IPS-NIHi7 (cell line): ENCODE results near the gene KAT6B.
"Not testable (repeated sequence)": the region's sequence is repeated elsewhere in the genome, so short reads cannot be mapped to it uniquely, and the experiment has no call there.

Source experiments
- DNase-seq: peaks from one replicate; pipeline ENCODE4 v3.0.0; 2012; ENCODE audit warnings: mixed read lengths; ENCODE audit errors: extremely low spot score

The KAT6B gene

GRCh38 chr10:75037171-75038153 lies 211.1 kb downstream of the KAT6B start:
- no peak for DNase-seq

- DNase-seq = no peak
Observed at GRCh38 chr10:75038335-75038734, 211.9 kb downstream of the KAT6B start.

GRCh38 chr10:75040576-75040975 lies 214.2 kb downstream of the KAT6B start:
- no peak for DNase-seq

DNA sequence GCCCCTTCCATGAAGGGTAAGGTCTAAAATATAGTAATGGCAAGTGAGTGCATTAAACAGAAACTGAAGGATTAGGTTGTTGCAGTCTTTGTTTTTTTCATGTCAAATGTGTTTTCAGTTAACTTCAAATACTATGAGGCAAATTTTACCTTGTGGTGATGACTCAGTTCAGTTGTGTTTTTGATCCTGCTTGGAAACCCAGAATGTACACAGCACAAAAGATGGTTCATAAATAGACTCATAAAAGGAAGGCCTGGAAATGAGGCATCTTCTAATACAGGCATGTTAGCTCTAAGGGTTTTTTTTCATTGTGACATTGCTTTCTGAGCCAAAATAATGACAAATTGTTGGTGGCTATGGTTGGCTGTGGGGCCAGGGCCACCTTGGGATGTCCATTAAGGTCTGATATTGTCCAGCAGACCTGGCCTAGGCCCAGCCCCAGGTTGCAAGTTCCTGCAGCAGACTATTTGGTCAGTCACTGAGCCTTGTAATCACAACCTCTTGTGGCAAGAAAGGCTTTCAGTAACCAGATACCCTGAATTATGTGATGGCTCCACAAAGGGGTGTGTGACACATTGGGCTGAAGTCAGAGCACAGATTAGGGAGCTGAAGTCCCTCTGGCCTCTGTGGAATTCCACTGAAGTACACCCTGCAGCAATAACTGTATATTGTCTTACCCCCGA lies 216.0 kb downstream of the KAT6B start:
- DNase-seq = no peak

- peak; percentile 97 for DNase-seq
Observed at GRCh38 chr10:75043256-75044131, 217.1 kb downstream of the KAT6B start.

DNA sequence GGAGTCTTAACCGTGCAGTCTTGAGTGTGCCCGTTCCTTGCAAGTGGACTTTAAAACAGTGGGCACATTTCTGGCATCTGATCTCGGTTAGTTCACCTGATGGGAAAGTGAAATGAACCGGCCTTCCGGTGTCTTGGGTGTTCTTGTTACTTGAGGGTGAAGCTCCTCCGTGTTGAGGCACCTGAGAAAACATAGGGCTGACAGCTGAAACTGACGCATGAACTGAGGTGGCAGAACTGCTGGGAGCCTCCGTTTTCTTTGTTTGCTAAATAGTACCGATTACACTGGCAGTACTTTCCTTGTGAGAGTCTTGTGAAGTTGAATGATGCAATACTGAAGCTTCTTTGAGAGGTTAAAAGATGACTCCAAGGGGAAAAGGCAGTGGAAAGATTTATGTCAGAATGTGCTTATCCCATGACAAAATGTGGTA lies 222.3 kb downstream of the KAT6B start:
- DNase-seq = no peak

DNA sequence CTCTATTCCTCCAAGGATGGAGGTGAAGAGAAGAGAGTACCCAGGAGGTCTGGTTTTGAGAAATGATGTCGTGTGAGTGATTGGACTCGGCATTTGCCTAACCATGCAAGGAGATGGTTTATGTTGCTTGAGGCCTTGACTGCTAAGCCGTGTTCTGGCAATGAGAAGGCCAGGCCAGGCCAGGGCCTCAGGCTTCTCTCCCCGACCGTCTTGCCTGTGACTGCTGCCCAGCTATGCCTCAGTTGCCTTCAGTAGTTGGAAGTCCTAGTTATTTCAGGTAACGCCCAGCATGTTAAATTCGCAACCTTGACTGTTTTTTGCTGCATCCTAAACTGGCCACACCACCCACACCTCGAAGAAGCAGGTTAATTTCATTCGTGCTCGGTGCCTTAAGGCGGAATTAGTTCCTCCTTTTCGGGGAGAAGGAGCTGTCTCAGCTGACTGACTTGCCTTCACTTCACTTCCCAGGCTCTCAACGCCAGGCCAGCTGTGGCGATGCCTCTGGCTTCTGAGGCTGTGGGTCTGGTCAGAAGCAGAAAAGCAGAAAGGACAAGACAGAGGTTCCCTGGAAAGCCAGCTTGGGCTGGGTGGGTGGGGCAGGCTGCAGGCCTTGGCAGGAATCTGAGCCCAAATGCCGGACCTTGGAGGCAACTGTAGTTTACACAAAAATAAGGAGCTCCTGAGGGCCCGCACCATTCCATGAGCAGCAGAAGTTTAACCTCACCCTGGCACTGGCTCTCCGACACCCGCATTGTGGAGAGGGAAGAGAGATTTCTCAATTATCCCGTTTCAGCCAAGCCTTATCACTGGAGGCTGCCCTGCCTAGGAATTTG lies 223.1 kb downstream of the KAT6B start:
- DNase-seq = no peak

GRCh38 chr10:75050149-75050919 lies 223.9 kb downstream of the KAT6B start:
- no peak for DNase-seq

DNA sequence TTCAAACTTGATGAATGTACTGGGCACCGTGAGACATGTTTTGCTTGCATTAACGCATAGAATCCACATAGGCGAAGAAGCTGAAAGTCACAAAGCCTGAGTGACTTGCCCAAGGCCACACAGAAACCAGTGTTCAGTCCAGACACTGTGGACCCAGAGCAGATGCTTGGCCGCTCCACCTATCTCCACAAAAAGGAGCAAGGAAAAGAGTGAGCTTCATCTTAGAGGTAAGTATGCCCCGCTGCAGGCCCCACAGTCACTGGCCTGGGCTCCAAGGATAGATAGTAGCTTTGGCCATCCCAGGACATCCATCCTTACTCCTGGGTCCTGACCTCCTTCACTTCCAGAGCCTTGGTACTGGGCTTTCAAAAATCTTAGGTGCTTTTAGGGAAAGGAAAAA lies 224.9 kb downstream of the KAT6B start:
- no peak for DNase-seq

DNA sequence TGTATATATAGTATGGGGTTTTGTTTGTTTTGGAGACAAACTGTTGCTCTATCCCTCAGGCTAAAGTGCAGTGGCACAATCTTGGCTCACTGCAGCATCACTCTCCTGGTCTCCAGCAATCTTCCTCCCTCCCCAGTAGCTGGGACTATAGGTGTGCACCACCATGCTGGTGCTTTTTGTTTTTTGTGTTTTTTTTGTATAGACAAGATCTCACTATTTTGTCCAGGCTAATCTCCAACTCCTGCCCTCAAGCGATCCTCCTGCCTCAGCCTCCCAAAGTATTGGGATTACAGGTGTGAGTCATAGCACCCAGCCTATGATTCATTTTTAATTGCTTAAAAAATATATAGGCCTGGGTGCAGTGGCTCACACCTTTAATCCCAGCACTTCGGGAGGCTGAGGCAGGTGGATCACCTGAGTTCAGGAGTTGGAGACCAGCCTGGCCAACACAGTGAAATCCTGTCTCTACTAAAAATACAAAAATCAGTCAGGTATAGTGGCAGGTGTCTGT lies 229.6 kb downstream of the KAT6B start:
- not testable (repeated sequence) for DNase-seq

DNA sequence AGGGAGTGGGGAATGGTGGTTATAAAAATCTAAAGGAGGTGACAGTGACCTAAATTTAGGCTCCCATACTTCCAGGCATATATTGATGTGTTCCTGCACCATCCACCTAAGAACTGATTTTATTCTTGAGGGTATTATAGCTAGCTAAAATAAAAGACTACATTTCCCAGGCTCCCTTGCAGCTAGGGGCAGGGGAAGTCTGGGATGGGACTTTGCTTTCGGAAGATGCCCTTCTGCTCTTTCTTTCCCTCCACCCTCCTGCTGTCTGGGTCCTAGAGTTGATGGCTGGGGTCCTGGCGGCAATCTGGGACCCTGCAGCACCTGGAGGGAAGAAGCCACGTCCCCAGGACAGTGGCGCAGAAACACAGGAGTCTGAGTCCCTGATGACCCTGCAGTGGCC lies 231.3 kb downstream of the KAT6B start:
- DNase-seq = no peak

GRCh38 chr10:75058161-75058560 lies 231.8 kb downstream of the KAT6B start:
- no peak for DNase-seq

DNA sequence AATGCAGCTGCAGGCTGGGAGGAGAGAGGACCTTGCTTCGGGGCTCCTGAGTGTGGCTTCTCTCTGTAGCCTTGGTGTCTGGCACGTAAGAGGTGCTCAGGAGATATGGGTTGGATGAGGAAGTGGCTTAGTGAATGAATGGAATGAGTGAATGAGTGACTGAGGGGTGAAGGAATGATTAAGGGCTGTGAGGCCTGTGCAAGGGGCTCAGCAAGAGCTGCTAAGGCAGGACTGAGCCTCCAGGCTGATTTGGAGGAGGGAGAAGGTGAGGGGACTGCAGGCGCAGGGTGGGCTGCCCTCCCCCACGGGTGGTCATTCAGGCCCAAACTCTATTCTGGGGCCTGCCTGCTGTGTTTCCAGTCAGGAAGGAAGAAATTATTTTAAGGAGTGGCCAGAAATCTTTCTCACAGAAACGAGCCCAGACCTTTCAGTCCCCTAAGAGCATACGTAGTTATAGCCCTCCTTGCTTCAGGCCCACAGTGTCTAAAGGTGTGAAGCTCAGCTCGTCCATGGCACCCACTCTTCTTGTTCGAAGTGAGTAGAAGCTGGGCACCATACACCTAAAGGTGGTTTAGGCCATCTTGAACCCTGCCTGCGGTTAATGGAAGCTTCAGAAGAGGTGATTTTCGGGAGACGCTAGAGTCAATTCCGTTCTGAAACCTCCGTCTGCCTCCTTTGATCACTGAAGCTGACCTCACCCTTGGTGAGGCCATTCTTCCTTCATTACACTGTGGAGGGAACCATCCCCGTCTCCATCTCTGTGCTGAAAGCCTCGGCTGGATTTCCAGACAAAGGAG lies 235.5 kb downstream of the KAT6B start:
- DNase-seq = no peak

DNA sequence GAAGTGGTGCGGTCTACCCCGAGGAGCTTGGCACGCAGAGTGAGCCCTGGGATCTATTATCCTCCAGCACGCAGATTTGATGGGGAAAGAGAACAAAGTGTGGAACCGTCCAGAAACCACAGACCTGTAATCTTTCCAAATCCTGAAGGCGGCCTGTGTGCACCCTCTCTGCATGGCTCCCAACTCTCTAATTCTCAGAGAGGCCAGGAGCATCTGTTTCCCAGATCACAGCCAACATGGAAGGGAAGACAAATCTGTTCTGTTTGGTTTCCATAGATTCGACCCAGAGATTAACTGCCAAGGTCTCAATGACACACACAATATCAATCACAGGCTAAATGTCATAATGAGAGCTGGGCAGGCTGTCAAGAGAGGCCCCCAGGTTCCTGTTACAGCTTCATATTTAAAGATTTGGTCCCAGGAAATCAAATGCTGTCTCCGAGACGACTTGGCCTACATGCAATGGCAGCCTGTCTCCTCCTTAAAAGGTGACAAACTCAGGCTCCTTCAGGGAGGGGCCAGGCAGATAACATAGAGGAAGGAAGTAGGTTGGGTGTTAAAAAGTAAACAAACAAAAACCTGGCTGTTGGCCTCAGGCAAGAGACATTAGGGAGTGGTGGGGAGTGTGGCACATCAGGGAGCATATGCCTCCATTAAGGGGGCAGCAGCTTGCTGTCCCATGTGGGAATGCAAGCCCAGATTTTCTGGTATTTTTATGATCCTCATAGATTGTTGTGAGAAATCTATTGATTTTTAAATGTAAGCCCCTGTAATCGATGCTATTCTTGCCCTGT lies 236.3 kb downstream of the KAT6B start:
- no peak for DNase-seq

GRCh38 chr10:75063461-75064230 lies 237.2 kb downstream of the KAT6B start:
- DNase-seq = no peak

DNA sequence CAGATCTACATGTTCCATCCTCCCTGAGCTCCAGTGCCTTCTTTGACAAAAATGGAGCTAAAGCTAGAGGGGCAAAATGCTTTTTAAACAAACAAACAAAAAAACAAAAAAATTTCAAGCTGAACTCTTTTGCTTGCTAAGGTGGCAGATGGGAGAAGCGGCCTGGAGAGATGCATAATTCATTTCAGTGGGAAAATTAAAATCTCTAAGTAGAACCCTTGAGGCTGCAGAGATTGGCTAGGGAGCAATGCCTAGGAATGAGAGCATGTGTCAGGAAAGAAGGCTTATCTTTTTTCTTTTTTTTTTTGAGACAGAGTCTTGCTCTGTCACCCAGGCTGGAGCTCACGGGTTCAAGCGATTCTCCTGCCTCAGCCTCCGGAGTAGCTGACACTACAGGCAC lies 238.7 kb downstream of the KAT6B start:
- no peak for DNase-seq

GRCh38 chr10:75066271-75066670 lies 239.9 kb downstream of the KAT6B start:
- no peak for DNase-seq

GRCh38 chr10:75067272-75067671 lies 240.9 kb downstream of the KAT6B start:
- DNase-seq = no peak
